HCT116 (cell line): ENCODE results near the gene STPG2. TPM values are rescaled to one million over a fixed set of nuclear protein-coding genes. Genes with fewer than 3 reads are reported as not detected.

Experiments used
- ATAC-seq: fragments of 200-7000 bp; cut with Tn5 transposase; 2 replicates; pipeline ENCODE4 v1.9.1; 2020; ENCODE audit warnings: mild to moderate bottlenecking, moderate library complexity
- BruUV-seq: library from RNA; stranded (reverse); fragments of 400-500 nt; replicated peaks from 2 replicates; lab custom pipeline; 2021; lab: Mats Ljungman, UMichigan
- CTCF ChIA-PET: fragments of 300-600 bp; sonication (Branson Sonifier 250); formaldehyde crosslinking; loops from one replicate; lab custom pipeline; 2021; ENCODE audit warnings: antibody characterized with exemption; lab: Charles Lee
- POLR2A ChIA-PET: fragments of 300-600, 350-600 bp; sonication (Branson Sonifier 250); formaldehyde crosslinking; loops from one replicate; lab custom pipeline; 2021; ENCODE audit warnings: antibody characterized with exemption; lab: Charles Lee
- RAD21 ChIA-PET, 2 experiments: fragments of 300-600 bp; sonication (Branson Sonifier 250); formaldehyde crosslinking; loops; one replicate each; lab custom pipeline; 2023; ENCODE audit warnings: low total read pairs in 2 of 2; ENCODE audit not compliant: uncharacterized antibody in 2 of 2, unreplicated experiment in 2 of 2, low non-redundant PET in 1 of 2; lab: Charles Lee
- DNase-seq: peaks from one replicate; pipeline ENCODE4 v3.0.0-alpha.2; 2010; ENCODE audit warnings: low read depth, low spot score
- H2AFZ ChIP-seq: fragments of 200-600 bp; shearing (Covaris generic), sonication (generic); 2 replicates; pipeline ENCODE4 v1.6.1; 2017; ENCODE audit warnings: low read depth, mixed run types, mixed read lengths, antibody characterized with exemption, low read length; ENCODE audit not compliant: poor library complexity, severe bottlenecking
- H3K27ac ChIP-seq: 2 replicates; pipeline ENCODE4 v1.5.1; 2012; ENCODE audit warnings: low read depth, low read length
- H3K27me3 ChIP-seq: fragments of 200-600 bp; sonication (generic); 2 replicates; pipeline ENCODE4 v1.6.1; 2016; ENCODE audit warnings: mixed run types, low read length, mixed read lengths; ENCODE audit not compliant: insufficient read depth
- H3K36me3 ChIP-seq, 2 experiments: fragments of 200-500 bp in 1 of 2; fragments of 200-600 bp in 1 of 2; sonication (Bioruptor generic) in 1 of 2; sonication (generic) in 1 of 2; 2 replicates each; pipeline versions ENCODE4 v1.5.1 to v1.6.1; 2014 to 2016; ENCODE audit warnings: low read length in 2 of 2, inconsistent platforms in 1 of 2, mixed read lengths in 1 of 2, mixed run types in 1 of 2; ENCODE audit not compliant: insufficient read depth in 2 of 2, control insufficient read depth in 1 of 2
- H3K4me1 ChIP-seq, 2 experiments: fragments of 200-600 bp in 1 of 2; sonication (generic) in 1 of 2; 2 replicates each; pipeline versions ENCODE4 v1.5.1 to v1.6.1; 2012 to 2017; ENCODE audit warnings: low read length in 2 of 2, inconsistent platforms in 1 of 2, mild to moderate bottlenecking in 1 of 2, mixed read lengths in 1 of 2, mixed run types in 1 of 2, moderate library complexity in 1 of 2; ENCODE audit not compliant: insufficient read depth in 2 of 2, control insufficient read depth in 1 of 2
- H3K4me2 ChIP-seq: fragments of 200-600 bp; sonication (generic); 2 replicates; pipeline ENCODE4 v1.6.1; 2017; ENCODE audit warnings: mixed run types, low read length, mixed read lengths
- H3K4me3 ChIP-seq, 2 experiments: fragments of 200-600 bp in 1 of 2; sonication (generic) in 1 of 2; replicated peaks in 1 of 2; 2 replicates each; pipeline ENCODE4 v1.5.1; 2011 to 2016; ENCODE audit warnings: low read length in 2 of 2, control low read depth in 1 of 2, low read depth in 1 of 2, mild to moderate bottlenecking in 1 of 2, mixed read lengths in 1 of 2, mixed run types in 1 of 2
- H3K79me2 ChIP-seq: fragments of 200-600 bp; sonication (generic); 2 replicates; pipeline ENCODE4 v1.6.1; 2017; ENCODE audit warnings: mild to moderate bottlenecking, mixed run types, low read length, moderate library complexity, mixed read lengths; ENCODE audit not compliant: insufficient read depth
- H3K9ac ChIP-seq: fragments of 200-600 bp; sonication (generic); 2 replicates; pipeline ENCODE4 v1.6.1; 2016; ENCODE audit warnings: low read length, mixed read lengths
- H3K9me2 ChIP-seq: fragments of 200-600 bp; sonication (generic), shearing (Covaris generic); 2 replicates; pipeline ENCODE4 v1.6.1; 2017; ENCODE audit warnings: mixed run types, mild to moderate bottlenecking, moderate library complexity; ENCODE audit not compliant: insufficient read depth
- H3K9me3 ChIP-seq, 2 experiments: fragments of 200-500 bp in 1 of 2; fragments of 200-600 bp in 1 of 2; sonication (Bioruptor generic) in 1 of 2; sonication (generic) in 1 of 2; 2 replicates each; pipeline ENCODE4 v1.6.1; 2014 to 2017; ENCODE audit warnings: low read length in 2 of 2, mixed read lengths in 2 of 2, inconsistent platforms in 1 of 2, low read depth in 1 of 2, mild to moderate bottlenecking in 1 of 2, mixed run types in 1 of 2, moderate library complexity in 1 of 2; ENCODE audit not compliant: control insufficient read depth in 1 of 2, insufficient read depth in 1 of 2
- H4K20me1 ChIP-seq: fragments of 200-600 bp; sonication (generic), shearing (Covaris generic); 2 replicates; pipeline ENCODE4 v1.6.1; 2017; ENCODE audit warnings: mixed run types, mild to moderate bottlenecking, moderate library complexity; ENCODE audit not compliant: insufficient read depth
- EGR1 ChIP-seq: IDR thresholded peaks from 2 replicates; pipeline ENCODE4 v1.6.1; 2012; ENCODE audit warnings: low read depth
- ELF1 ChIP-seq: IDR thresholded peaks from 2 replicates; pipeline ENCODE4 v1.6.1; 2012; ENCODE audit warnings: low read depth, borderline replicate concordance
- FOSL1 ChIP-seq: IDR thresholded peaks from 2 replicates; pipeline ENCODE4 v1.6.1; 2012; ENCODE audit warnings: low read depth
- JUND ChIP-seq: IDR thresholded peaks from 2 replicates; pipeline ENCODE4 v1.6.1; 2012
- POLR2AphosphoS5 ChIP-seq: IDR thresholded peaks from 2 replicates; pipeline ENCODE4 v1.6.1; 2011; ENCODE audit warnings: mild to moderate bottlenecking, low read depth, low read length, moderate library complexity
- ZNF274 ChIP-seq: fragments of 200-500 bp; sonication (Bioruptor generic); IDR thresholded peaks from 2 replicates; pipeline ENCODE4 v1.6.1; 2014; ENCODE audit warnings: mild to moderate bottlenecking, low read depth, low read length, inconsistent platforms
- intact Hi-C: fragments of 100-400 bp; cut with micrococcal nuclease; formaldehyde crosslinking; loops from 2 replicates; pipeline ENCODE4 v1.10.0; 2022
- total RNA-seq: library from RNA; stranded (reverse); gene quantifications from one replicate; pipeline ENCODE4 v1.2.1, GENCODE V29; 2021; ENCODE audit not compliant: unreplicated experiment
- TF ChIP-seq, protein P1 (sequence below), 3 experiments: fragments of 200-600 bp in 1 of 3; sonication (generic) in 1 of 3; IDR thresholded peaks in 2 of 3; conservative IDR thresholded peaks in 1 of 3; 2 replicates each; pipeline ENCODE4 v1.5.1; 2012 to 2017; ENCODE audit warnings: low read depth in 2 of 3, low read length in 2 of 3, antibody characterized with exemption in 1 of 3, borderline replicate concordance in 1 of 3, control low read depth in 1 of 3, mild to moderate bottlenecking in 1 of 3, mixed read lengths in 1 of 3, mixed run types in 1 of 3, moderate library complexity in 1 of 3; ENCODE audit not compliant: insufficient read depth in 1 of 3
- TF ChIP-seq, protein P2 (sequence below): IDR thresholded peaks from 2 replicates; pipeline ENCODE4 v1.6.1; 2012; ENCODE audit warnings: low read depth

Gene STPG2
- total RNA-seq, 1 experiment from 2014 or later: not detected

DNA sequence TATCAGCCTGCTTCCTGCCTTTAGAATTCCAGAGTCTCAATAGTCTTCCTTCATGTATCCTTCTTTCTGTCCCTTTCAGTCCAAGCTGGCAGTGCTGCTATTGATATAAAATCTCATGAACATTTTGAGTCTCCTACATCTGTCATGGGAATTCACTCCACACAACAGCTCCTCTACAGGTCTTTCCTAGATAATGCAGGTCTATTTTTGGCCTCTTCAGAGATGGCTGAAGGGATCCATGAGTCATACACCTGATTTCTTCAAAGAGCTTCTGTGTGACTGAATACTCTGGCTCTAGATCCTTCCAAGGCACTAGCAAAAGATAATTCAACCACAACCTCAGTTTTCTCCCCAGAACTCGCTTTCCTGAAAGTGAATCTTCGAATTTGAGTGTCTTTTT is 115.4 kb downstream of the STPG2 start (continued):
- TF ChIP-seq, protein P1, sequence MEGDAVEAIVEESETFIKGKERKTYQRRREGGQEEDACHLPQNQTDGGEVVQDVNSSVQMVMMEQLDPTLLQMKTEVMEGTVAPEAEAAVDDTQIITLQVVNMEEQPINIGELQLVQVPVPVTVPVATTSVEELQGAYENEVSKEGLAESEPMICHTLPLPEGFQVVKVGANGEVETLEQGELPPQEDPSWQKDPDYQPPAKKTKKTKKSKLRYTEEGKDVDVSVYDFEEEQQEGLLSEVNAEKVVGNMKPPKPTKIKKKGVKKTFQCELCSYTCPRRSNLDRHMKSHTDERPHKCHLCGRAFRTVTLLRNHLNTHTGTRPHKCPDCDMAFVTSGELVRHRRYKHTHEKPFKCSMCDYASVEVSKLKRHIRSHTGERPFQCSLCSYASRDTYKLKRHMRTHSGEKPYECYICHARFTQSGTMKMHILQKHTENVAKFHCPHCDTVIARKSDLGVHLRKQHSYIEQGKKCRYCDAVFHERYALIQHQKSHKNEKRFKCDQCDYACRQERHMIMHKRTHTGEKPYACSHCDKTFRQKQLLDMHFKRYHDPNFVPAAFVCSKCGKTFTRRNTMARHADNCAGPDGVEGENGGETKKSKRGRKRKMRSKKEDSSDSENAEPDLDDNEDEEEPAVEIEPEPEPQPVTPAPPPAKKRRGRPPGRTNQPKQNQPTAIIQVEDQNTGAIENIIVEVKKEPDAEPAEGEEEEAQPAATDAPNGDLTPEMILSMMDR (IDR thresholded peaks at IDR 0.05 in 2 of 3, conservative IDR thresholded peaks at IDR 0.05 in 1 of 3; ENCODE audit: borderline replicate concordance in 1 of 3, insufficient read depth in 1 of 3, low read depth in 2 of 3, low read length in 2 of 3): peak; percentile 26 to 72 (median 64); a peak in 5 of 6 replicates
- TF ChIP-seq, protein P2, sequence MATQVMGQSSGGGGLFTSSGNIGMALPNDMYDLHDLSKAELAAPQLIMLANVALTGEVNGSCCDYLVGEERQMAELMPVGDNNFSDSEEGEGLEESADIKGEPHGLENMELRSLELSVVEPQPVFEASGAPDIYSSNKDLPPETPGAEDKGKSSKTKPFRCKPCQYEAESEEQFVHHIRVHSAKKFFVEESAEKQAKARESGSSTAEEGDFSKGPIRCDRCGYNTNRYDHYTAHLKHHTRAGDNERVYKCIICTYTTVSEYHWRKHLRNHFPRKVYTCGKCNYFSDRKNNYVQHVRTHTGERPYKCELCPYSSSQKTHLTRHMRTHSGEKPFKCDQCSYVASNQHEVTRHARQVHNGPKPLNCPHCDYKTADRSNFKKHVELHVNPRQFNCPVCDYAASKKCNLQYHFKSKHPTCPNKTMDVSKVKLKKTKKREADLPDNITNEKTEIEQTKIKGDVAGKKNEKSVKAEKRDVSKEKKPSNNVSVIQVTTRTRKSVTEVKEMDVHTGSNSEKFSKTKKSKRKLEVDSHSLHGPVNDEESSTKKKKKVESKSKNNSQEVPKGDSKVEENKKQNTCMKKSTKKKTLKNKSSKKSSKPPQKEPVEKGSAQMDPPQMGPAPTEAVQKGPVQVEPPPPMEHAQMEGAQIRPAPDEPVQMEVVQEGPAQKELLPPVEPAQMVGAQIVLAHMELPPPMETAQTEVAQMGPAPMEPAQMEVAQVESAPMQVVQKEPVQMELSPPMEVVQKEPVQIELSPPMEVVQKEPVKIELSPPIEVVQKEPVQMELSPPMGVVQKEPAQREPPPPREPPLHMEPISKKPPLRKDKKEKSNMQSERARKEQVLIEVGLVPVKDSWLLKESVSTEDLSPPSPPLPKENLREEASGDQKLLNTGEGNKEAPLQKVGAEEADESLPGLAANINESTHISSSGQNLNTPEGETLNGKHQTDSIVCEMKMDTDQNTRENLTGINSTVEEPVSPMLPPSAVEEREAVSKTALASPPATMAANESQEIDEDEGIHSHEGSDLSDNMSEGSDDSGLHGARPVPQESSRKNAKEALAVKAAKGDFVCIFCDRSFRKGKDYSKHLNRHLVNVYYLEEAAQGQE: no peak
- TF ChIP-seq ELF1 (no peak), POLR2AphosphoS5 (no peak), EGR1 (no peak), ZNF274 (no peak), JUND (peak; percentile 30; the same call in 1 of the 2 replicates), FOSL1 (peak; percentile 54)

GRCh38 chr4:98026362-98026761 is 116.9 kb downstream of the STPG2 start:
- Histone ChIP-seq H4K20me1 (no peaks in the 10 kb centered on the region; the same call in 1 of the 2 replicates), H3K4me3 (no peak overlapping the region), H2AFZ (no peak overlapping the region), H3K9me2 (no peaks in the 10 kb centered on the region; the same call in 1 of the 2 replicates)
- TF ChIP-seq ZNF274 (no peak), JUND (no peak)
- TF ChIP-seq, all 23 proteins: peak for 0
- BruUV-seq: no TSS peak
- no peaks in the 10 kb centered on the region for H3K36me3 ChIP-seq
- H3K27me3 ChIP-seq: no peaks in the 10 kb centered on the region
- H3K9me3 ChIP-seq: no peaks in the 10 kb centered on the region; a peak in 1 of 4 replicates
- no peak overlapping the region for H3K4me2 ChIP-seq
- H3K9ac ChIP-seq: no peak overlapping the region
- no peak for ATAC-seq
- peaks cover 3 to 8% of the 10 kb centered on the region in 2 experiments; a peak in 3 of 4 replicates for H3K4me1 ChIP-seq
- intact Hi-C loops: no loop called here
- ChIA-PET RAD21 (no interaction called here), POLR2A (no interaction called here), CTCF (no interaction called here)
- no peaks in the 10 kb centered on the region for H3K79me2 ChIP-seq
- DNase-seq: no peak
- no peak overlapping the region for H3K27ac ChIP-seq
